H1 (cell line): ENCODE data around the gene TSHZ2.

Experiments used
- CHD2 ChIP-seq: IDR thresholded peaks from 2 replicates; pipeline ENCODE4 v1.6.1; 2012; ENCODE audit warnings: low read length, improper control_type of control experiment
- EZH2 ChIP-seq: fragments of 200-600 bp; sonication (generic); IDR thresholded peaks from 2 replicates; pipeline ENCODE4 v1.7.1; 2012; ENCODE audit warnings: low read depth, mild to moderate bottlenecking, moderate library complexity, low read length, inconsistent platforms; ENCODE audit not compliant: severe bottlenecking
- POLR2A ChIP-seq, 2 experiments: IDR thresholded peaks; 1 replicate in 1 of 2; 2 replicates in 1 of 2; pipeline ENCODE4 v1.6.1; 2011; ENCODE audit warnings: low read depth in 2 of 2, low read length in 2 of 2, mild to moderate bottlenecking in 2 of 2; ENCODE audit errors: control extremely low read depth in 1 of 2

DNA sequence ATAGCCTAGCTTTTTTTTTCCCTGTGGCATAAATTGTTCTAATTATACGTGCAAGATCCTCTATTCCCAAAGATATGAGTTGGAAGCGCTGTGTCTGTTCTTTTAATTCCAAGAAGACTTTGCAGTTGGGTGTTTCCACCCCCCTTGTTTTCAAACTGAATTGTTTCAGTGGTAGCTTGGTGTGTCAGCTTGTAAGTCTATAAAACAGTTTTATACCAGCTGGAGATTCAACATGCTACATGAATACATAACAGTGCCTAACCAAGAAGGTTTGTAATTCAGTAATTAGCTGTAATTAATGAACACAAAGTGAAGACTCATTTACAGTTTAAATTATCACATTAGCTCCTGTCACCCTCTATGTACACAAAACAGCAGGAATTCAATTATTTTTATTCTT, 467.5 kb downstream of the TSHZ2 start:
- TF ChIP-seq EZH2, result no peak
- no peak for TF ChIP-seq POLR2A (IDR thresholded peaks at IDR 0.05; ENCODE audit: control extremely low read depth in 1 of 2, low read depth in 2 of 2, low read length in 2 of 2)
- no peak for TF ChIP-seq CHD2
